GM03348 (cell line): ENCODE results near the gene GAGE12J.
"Not testable (repeated sequence)": the region's sequence is repeated elsewhere in the genome, so short reads cannot be mapped to it uniquely, and the experiment has no call there.

Experiments used
- DNase-seq: peaks from one replicate; pipeline ENCODE4 v3.0.0; 2012; ENCODE audit warnings: low spot score

GAGE12J gene

DNA sequence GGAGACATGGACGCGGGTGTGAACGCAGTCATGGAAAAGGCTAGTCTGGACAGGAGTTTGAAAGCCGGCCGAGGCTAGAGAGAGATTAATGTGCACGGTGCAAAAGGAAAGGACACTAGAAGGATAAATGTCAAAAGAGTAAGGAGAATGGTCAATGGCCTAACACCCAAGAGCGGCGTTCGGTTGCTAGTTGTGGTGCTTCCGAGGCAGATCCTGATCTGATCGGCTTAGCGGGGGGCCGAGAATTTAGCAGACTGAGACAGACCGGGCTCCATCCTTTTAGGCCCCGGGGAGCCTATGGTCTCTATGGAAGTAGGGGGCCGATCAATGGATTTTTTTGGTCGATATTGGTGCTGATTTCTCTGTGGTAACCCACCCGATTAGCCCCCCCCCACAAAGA lies 11.5 kb upstream of the GAGE12J start:
- DNase-seq = no peak

DNA sequence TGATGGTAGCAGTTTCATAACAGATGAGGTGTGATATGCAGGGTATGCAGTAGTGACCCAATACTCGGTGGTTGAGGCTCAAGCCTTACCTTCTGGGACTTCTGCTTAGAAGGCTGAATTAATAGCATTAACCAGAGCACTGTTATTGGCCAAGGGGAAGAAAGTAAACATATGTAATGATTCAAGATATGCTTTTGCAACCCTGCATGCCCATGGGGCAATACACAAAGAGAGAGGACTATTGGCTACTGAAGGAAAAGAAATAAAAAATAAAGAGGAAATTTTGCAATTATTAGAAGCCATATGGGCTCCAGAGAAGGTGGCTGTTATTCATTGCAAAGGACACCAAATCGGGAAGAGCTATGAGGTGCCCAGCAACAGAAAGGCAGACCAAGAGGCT lies 9.7 kb upstream of the GAGE12J start:
- DNase-seq = no peak

DNA sequence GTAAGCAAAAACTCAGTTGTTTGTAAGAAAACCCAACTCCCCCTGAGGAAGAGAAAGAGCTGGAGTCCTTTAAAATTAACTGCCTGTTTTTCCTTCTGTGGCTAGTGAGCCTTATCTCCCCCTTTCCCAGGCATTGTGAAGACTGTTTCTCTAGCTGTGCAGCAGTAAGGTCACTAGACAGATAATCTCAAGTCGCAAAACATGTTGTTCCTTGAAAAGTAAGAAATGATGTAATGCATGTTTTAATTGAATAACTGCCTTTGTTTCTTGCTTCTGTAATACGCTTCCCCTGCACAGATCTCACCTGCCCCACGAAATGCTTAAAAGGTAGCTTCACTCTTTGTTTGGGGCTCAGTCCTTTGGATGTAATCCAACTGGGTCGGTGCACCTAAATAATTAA lies 5.8 kb upstream of the GAGE12J start:
- no peak for DNase-seq

DNA sequence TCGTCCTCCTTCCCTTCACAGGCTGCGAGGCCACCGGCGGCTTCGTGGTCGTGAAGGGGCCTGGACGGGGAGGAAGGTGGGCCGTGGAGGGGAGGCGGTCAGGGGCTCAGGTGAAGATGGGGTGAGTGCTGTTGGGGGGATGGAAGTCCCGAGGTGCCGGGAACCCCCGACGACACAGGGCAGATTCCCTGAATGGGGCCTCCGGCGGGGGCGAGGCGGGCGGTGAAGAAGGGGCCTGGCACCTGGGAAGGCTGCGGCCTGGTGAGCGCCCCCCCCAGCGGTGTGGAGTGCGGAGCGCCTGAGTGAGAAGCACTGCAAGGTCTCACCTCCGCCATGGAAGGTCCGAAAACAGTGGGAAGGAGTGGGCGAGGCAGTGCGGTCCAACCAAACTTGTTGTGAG lies 429 bp downstream of the GAGE12J start:
- DNase-seq = not testable (repeated sequence)

DNA sequence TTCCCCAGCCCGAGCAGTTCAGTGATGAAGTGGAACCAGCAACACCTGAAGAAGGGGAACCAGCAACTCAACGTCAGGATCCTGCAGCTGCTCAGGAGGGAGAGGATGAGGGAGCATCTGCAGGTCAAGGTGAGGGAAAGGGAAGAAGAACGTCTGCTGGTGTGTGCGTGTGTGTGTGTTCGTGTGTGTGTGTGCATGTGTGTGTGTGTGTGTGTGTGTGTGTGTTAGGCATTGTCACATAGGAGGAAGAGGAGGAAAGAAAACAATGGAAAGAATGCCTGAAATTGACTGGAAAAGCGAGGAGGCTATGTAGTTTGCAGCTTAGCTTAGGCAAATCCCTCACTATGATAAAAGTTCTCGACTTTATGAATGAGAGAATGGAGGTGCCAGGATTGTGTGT lies 1.9 kb downstream of the GAGE12J start:
- not testable (repeated sequence) for DNase-seq

DNA sequence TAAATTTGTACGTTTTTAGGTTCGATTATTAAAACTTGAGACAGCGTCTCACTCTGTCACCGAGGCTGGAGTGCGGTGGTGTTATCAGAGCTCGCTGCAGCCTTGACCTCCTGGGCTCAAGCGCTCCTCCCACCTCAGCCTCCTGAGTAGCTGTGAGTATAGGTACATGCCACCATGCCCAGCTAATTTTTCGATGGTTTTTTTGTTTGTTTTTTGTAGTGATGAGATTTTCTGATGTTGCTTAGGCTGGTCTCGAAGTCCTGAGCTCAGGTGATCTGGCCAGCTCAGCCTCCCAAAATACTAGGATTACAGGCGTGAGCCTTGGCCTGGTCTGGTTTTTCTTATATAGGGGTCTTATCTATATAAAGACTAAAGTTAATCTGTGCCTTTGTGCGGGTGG lies 8.6 kb downstream of the GAGE12J start:
- not testable (repeated sequence) for DNase-seq

DNA sequence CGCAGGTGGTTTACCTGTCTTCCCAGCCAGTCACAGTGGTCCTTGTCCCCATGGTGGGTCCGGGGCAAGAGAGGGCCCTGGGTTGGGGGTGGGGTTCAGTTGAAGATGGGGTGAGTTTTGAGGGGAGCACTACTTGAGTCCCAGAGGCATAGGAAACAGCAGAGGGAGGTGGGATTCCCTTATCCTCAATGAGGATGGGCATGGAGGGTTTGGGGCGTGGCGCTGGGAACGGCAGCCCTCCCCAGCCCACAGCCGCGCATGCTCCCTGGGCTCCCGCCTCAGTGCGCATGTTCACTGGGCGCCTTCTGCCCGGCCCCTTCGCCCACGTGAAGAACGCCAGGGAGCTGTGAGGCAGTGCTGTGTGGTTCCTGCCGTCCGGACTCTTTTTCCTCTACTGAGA lies 9.4 kb downstream of the GAGE12J start, which contains the start of gene GAGE13:
GAGE13 (plus strand) TSS at position 301 of the 400 bp plus-strand sequence. CDS start 1,156 bp downstream, outside the sequence.
- not testable (repeated sequence) for DNase-seq

DNA sequence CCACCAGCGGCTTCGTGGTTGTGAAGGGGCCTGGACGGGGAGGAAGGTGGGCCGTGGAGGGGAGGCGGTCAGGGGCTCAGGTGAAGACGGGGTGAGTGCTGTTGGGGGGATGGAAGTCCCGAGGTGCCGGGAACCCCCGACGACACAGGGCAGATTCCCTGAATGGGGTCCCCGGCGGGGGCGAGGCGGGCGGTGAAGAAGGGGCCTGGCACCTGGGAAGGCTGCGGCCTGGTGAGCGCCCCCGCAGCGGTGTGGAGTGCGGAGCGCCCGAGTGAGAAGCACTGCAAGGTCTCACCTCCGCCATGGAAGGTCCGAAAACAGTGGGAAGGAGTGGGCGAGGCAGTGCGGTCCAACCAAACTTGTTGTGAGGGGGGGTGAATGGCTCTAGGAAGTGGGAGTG lies 10.0 kb downstream of the GAGE12J start:
- not testable (repeated sequence) for DNase-seq

DNA sequence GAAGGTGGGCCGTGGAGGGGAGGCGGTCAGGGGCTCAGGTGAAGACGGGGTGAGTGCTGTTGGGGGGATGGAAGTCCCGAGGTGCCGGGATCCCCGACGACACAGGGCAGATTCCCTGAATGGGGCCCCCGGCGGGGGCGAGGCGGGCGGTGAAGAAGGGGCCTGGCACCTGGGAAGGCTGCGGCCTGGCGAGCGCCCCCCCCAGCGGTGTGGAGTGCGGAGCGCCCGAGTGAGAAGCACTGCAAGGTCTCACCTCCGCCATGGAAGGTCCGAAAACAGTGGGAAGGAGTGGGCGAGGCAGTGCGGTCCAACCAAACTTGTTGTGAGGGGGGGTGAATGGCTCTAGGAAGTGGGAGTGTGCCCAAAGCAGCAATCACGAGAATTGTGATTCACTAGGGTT lies 19.6 kb downstream of the GAGE12J start:
- not testable (repeated sequence) for DNase-seq

DNA sequence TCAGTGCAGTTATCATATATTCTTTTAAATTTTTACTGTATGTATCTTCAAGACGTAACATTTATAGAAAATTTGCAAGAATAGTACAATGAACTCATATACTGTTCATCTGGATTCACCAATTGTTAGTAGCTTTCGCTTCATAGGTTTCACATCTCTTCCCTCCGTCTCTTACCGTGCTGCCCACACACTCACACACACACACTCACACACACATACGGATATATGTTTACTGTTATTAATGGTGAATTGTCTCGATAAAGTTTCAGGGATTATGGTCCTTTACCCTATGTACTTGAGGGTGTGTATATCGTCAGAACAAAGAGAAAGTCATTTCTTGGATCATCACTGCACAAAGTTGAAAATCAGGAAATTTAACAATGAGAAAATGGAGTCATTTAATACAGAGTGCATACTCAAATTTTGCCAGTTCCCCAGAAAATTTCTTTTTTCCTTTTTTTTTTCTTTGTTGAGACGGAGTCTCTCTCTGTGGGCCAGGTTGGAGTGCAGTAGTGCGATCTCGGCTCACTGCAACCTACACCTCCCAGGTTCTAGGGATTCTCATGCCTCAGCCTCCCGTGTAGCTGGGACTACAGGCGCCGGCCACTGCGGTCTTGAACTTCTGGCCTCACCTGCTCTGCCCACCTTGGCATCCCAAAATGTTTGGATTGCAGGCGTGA lies 22.8 kb downstream of the GAGE12J start:
- not testable (repeated sequence) for DNase-seq

DNA sequence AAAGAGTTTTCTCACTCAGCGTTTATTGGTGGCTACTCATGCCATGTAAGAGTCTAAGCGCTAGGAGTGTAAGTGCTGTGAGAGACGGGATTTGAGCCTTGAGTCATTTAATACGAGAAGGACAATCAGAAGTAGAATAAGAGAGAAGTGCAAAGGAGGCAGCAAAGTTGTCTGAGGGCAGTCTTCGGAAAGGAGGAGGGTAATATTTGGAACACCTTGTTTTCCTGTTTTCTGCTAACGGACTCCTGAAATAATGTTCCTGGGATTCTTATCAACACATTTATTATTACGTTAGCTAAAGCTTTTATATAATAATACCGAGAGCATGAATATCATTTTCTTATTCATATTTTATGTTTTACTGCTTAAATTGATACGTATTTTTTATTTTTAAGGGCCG lies 23.6 kb downstream of the GAGE12J start:
- not testable (repeated sequence) for DNase-seq

DNA sequence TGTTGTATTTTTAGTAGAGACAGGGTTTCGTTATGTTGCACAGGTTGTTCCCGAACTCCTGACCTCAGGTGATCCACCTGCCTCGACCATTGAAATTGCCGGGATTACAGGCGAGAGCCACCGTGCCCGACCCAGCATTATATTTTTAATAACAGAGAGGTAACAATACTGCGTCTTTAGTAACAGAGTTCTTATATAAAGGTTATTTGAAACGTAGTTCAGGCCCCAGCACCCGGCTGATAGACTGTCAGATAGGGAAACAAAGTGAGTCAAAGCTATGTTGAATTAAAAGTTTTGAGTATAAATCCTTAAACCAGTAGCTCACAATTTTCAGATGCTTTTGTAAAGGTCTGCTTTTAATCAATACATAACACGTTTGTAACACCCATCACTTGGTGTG lies 24.3 kb downstream of the GAGE12J start:
- DNase-seq = not testable (repeated sequence)
